ENCODE measurements around the gene AKT1.
A peak's percentile ranks its signal among the peaks of the same experiment; 100 is the strongest.

AKT1 gene

DNA sequence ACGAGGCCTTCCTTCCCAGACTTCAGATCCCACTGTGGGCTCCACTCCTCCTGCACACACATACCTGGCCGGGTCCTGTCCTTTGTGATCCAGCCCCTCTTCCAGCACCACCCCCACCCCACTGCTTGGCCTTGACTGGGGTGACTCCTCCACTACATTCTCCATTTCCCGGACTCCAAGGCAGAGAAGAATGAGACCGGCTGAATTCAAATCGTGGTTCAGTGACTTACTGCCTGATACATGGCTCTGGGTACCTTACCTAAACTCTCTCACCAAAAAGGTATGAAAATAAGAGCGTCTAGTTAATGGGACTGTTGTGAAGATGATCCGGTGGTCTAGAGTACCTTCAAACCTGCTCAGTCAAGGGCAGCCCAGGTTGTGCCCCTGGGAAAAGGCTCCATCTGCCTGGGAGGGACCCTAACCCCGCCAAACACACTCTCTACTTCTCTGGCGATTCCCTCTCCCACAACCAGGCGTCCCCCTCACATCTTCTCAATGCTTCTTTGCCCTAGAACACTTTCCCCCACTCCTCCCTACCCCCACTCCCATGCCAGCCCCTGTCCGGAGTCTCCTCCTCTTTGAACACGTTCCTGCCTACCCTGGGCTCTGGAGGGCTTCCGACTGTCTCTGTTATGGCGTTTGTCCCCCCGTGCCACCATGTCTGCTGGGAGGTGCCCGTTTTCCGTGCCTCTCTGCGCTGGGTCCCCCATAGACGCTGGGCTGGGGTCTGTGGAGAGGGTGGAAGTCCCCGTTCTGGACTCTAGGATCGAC is 3.9 kb upstream of the AKT1 start:
- intact Hi-C loops (cut with DNase I; ENCODE audit: low total_unique reads) = no loop called here
- H3K27me3 ChIP-seq = no peaks in the 10 kb centered on the region
- peak overlapping the region; percentile 61 to 89 for H3K4me3 ChIP-seq
- H3K36me3 ChIP-seq = no peaks in the 10 kb centered on the region
- TF ChIP-seq, protein P1, sequence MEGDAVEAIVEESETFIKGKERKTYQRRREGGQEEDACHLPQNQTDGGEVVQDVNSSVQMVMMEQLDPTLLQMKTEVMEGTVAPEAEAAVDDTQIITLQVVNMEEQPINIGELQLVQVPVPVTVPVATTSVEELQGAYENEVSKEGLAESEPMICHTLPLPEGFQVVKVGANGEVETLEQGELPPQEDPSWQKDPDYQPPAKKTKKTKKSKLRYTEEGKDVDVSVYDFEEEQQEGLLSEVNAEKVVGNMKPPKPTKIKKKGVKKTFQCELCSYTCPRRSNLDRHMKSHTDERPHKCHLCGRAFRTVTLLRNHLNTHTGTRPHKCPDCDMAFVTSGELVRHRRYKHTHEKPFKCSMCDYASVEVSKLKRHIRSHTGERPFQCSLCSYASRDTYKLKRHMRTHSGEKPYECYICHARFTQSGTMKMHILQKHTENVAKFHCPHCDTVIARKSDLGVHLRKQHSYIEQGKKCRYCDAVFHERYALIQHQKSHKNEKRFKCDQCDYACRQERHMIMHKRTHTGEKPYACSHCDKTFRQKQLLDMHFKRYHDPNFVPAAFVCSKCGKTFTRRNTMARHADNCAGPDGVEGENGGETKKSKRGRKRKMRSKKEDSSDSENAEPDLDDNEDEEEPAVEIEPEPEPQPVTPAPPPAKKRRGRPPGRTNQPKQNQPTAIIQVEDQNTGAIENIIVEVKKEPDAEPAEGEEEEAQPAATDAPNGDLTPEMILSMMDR (IDR thresholded peaks at IDR 0.05) = peak in 1 of 2 experiments; percentile 14
- peak in 1 of 2 donors; percentile 51 for DNase-seq
- peak overlapping the region; percentile 99 to 100 for H3K27ac ChIP-seq
- H3K9me3 ChIP-seq = no peaks in the 10 kb centered on the region
- H3K4me1 ChIP-seq = peaks cover 5 to 63% (median 34%) of the 10 kb centered on the region in 4 donors

DNA sequence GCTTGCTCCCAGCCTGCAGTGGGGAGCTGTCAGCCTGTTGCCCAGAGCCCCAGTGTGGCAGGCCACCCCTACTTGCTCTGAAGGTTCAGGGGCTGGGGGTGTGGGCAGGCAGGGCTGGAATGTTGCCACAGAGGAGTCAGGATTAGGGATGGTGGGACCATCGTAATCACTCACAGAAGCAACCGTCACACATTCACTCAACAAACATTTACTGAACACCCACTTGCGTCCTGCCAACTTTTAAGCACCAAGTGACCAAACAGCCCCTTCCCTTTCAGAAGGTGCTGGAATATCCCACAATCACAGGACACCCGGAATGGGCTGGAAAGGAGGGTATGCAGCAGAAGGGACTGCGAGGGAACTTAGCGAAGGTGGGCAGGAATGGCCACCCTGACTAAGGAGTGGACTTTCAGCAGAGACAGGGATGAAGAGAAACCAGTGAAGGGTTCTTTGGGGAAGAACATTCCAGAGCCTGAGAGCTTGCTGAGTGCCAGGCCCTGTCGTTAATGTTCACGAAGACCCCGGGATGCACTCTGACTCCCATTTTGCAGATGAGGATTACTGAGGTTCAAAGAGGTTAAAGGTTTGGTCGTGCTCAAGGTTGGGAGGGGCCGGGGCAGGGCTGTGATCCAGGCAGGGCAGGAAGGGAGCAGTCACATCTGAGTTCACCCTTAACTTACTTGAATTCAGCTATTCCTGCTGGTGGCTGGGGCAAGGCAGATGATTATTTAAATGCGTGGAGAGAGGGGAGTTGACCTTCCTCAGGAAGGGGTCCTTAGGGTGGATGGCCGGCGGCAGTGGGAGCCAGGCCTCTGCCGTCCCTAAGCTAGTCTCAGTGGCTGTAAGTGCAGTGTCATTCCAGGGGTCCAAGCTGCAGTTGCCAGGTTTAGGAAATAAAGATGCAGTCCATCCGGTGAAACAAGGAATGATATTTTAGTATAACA is 3.0 kb upstream of the AKT1 start:
- intact Hi-C loops (cut with DNase I; ENCODE audit: low total_unique reads) = no loop called here
- DNase-seq = no peak
- no peaks in the 10 kb centered on the region for H3K36me3 ChIP-seq
- TF ChIP-seq, protein P1 (IDR thresholded peaks at IDR 0.05) = no peak
- H3K27me3 ChIP-seq = no peaks in the 10 kb centered on the region
- H3K4me3 ChIP-seq = no peak overlapping the region
- H3K9me3 ChIP-seq = no peaks in the 10 kb centered on the region
- peak overlapping the region; percentile 99 to 100 for H3K27ac ChIP-seq
- peaks cover 5 to 71% (median 42%) of the 10 kb centered on the region in 4 donors for H3K4me1 ChIP-seq

DNA sequence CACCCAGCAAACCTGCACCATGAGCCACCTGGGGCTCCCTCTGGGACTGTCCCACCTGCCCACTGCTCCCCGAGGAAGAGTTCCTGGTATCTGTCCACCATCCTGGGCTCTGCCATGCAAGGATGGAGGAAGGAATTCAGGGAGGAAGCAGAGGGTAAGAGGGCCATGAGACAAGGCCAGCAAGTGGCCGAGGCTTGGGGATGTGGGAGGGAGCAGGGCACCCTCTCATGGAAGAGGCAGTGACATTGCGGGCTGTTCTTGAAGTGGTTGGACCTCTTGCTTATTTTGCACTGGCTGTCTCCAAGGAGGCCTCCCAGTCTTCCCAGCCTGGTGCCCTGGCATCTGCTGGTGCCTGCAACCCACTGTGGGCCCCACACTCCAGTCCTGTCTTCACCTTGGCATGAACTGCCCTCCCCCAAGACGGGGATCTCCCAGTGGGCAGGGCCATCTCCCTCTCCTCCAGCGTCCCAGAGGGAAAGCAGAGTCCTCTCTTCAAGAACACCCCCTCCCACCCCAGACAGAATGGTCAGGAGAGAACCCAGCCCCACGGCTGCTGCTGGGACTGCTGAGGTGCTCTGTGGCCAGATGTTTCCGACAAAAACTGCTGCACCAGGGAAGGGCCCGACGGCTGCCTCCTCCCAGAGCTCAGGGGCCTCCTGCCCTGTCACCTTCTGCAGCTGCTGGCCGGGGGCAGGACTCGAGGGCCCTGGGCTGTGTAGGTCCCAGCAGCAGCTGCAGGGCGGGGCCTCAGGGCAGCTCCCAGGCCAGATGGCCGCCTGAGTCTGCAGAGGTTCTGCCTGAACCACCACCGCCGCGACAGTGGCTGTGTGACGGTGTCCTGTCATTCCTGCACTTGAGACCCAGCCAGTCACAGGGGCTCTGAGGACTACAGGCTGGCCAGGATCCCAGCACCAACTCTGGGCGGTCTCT is 1.8 kb upstream of the AKT1 start:
- no peak overlapping the region for H3K4me3 ChIP-seq
- H3K9me3 ChIP-seq = no peaks in the 10 kb centered on the region
- TF ChIP-seq, protein P1 (IDR thresholded peaks at IDR 0.05) = no peak
- peak overlapping the region; percentile 83 to 100 for H3K27ac ChIP-seq
- H3K27me3 ChIP-seq = no peaks in the 10 kb centered on the region
- peaks cover 5 to 72% (median 52%) of the 10 kb centered on the region in 4 donors for H3K4me1 ChIP-seq
- no peak for DNase-seq
- intact Hi-C loops (cut with DNase I; ENCODE audit: low total_unique reads) = no loop called here
- peaks cover 0 to 4% (median 0%) of the 10 kb centered on the region in 3 donors for H3K36me3 ChIP-seq

DNA sequence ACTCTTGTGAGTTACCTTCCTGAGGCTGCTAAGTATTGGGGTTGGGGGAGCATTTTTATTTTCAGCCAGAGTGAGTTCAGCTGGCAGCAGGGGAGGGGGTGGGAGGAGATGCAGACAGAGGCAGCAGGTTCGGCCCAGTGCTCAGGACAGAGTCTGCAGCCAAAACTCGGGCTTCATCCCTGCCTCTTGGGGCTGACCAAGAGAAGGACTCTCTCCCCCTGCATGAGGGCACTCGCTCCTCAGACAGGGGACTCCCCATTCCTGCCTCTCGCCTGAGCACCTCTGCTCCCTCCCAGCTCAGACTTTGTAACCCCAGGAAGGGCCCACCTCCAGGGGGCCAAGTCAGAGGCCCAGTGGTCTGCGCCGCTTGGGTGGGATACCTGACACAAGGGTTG is 1.1 kb upstream of the AKT1 start:
- intact Hi-C loops (cut with DNase I; ENCODE audit: low total_unique reads) = no loop called here
- H3K4me1 ChIP-seq = peaks cover 5 to 72% (median 54%) of the 10 kb centered on the region in 4 donors
- TF ChIP-seq, protein P1 (IDR thresholded peaks at IDR 0.05) = no peak
- no peaks in the 10 kb centered on the region for H3K9me3 ChIP-seq
- H3K36me3 ChIP-seq = peaks cover 0 to 11% (median 3%) of the 10 kb centered on the region in 3 donors
- DNase-seq = no peak
- H3K27ac ChIP-seq = peak overlapping the region; percentile 83 to 100
- no peak overlapping the region for H3K4me3 ChIP-seq
- H3K27me3 ChIP-seq = no peaks in the 10 kb centered on the region

All from tibial artery (tissue), 4 donors.